Measurements from ENCODE around the gene RSF1. TPM values are rescaled to one million over a fixed set of nuclear protein-coding genes. Genes with fewer than 3 reads are reported as not detected.

Gene RSF1
- total and polyA plus RNA-seq, 5 donors from 2014 or later: 26.7 to 107 (median 33.0) TPM

GRCh38 chr11:77789061-77789730 is 31.3 kb downstream of the RSF1 start:
- no peaks in the 10 kb centered on the region for H3K27me3 Mint-ChIP-seq
- H3K9me3 Mint-ChIP-seq: peaks cover 0 to 4% (median 2%) of the 10 kb centered on the region in 7 donors
- peaks cover 44 to 88% (median 58%) of the 10 kb centered on the region in 4 donors for H3K4me1 Mint-ChIP-seq
- Histone ChIP-seq H3K4me1 (ENCODE audit: control insufficient read depth, insufficient read depth, low read length, poor library complexity, severe bottlenecking) (peaks cover 24% of the 10 kb centered on the region), H3K4me3 (ENCODE audit: low read depth, low read length) (no peak overlapping the region), H3K27me3 (ENCODE audit: control insufficient read depth, insufficient read depth, low read length) (no peaks in the 10 kb centered on the region), H3K9me3 (ENCODE audit: control insufficient read depth in 2 of 2, low read length in 2 of 2) (no peaks in the 10 kb centered on the region), H3K36me3 (ENCODE audit: control insufficient read depth, insufficient read depth, low read length) (peaks cover 10% of the 10 kb centered on the region), H3K27ac (ENCODE audit: insufficient read depth, low read length, poor library complexity, severe bottlenecking) (no peak overlapping the region)
- peak overlapping the region in 2 of 3 donors; percentile 32 to 85 for H3K27ac Mint-ChIP-seq
- ATAC-seq (ENCODE audit: low read depth in 2 of 2) (no peak), DNase-seq (no peak)
- peak overlapping the region in 3 of 4 donors; percentile 3 to 55 (median 52) for H3K4me3 Mint-ChIP-seq
- H3K36me3 Mint-ChIP-seq: peaks cover 35% of the 10 kb centered on the region

- H3K4me1 Mint-ChIP-seq: peaks cover 35 to 78% (median 39%) of the 10 kb centered on the region in 4 donors
- no peak for ATAC-seq (ENCODE audit: low read depth in 2 of 2)
- no peak overlapping the region for H3K4me3 ChIP-seq (ENCODE audit: low read depth, low read length)
- no peak for DNase-seq
- no peaks in the 10 kb centered on the region for H3K9me3 Mint-ChIP-seq
- H3K27ac Mint-ChIP-seq: peak overlapping the region in 1 of 3 donors; percentile 46
- H3K4me3 Mint-ChIP-seq: no peak overlapping the region
- H3K27ac ChIP-seq (ENCODE audit: insufficient read depth, low read length, poor library complexity, severe bottlenecking): no peak overlapping the region
- H3K36me3 Mint-ChIP-seq: peaks cover 4% of the 10 kb centered on the region
- no peaks in the 10 kb centered on the region for H3K9me3 ChIP-seq (ENCODE audit: control insufficient read depth in 2 of 2, low read length in 2 of 2)
- peaks cover 24% of the 10 kb centered on the region for H3K4me1 ChIP-seq (ENCODE audit: control insufficient read depth, insufficient read depth, low read length, poor library complexity, severe bottlenecking)
- no peaks in the 10 kb centered on the region for H3K27me3 Mint-ChIP-seq
- no peaks in the 10 kb centered on the region for H3K36me3 ChIP-seq (ENCODE audit: control insufficient read depth, insufficient read depth, low read length)
- no peaks in the 10 kb centered on the region for H3K27me3 ChIP-seq (ENCODE audit: control insufficient read depth, insufficient read depth, low read length)
These were observed 36.0 kb downstream of the RSF1 start for GRCh38 chr11:77784572-77784971.

- H3K4me1 Mint-ChIP-seq: peaks cover 31 to 74% (median 35%) of the 10 kb centered on the region in 4 donors
These were observed 37.5 kb downstream of the RSF1 start for GRCh38 chr11:77783025-77783424.

DNA sequence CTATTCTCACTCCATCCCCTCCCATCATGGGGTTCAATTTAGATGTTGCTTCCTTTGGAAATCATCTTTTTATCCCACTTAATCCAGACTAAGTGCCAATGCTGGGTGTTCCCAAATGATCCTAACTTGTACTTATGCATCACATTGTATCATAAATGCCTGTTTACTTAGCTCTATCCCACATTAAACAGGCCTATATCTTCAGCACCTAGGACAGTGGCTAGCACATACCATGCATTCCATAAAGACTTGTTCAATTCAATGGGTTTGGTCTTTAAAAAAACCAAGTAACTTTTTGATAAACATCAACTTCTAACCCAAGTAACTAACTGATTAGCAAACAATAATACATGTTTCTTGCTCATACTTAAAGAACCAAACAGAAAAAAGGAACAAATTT is 40.6 kb downstream of the RSF1 start:
- no peaks in the 10 kb centered on the region for H3K36me3 Mint-ChIP-seq

More at GRCh38 chr11:77783025-77783424, 37.5 kb downstream of the RSF1 start:
- Mint-ChIP-seq H3K27ac (peak overlapping the region in 1 of 3 donors; percentile 11), H3K4me3 (no peak overlapping the region), H3K9me3 (no peaks in the 10 kb centered on the region), H3K27me3 (no peaks in the 10 kb centered on the region), H3K36me3 (no peaks in the 10 kb centered on the region)
- Histone ChIP-seq H3K4me3 (ENCODE audit: low read depth, low read length) (no peak overlapping the region), H3K4me1 (ENCODE audit: control insufficient read depth, insufficient read depth, low read length, poor library complexity, severe bottlenecking) (peaks cover 11% of the 10 kb centered on the region), H3K9me3 (ENCODE audit: control insufficient read depth in 2 of 2, low read length in 2 of 2) (no peaks in the 10 kb centered on the region), H3K27me3 (ENCODE audit: control insufficient read depth, insufficient read depth, low read length) (no peaks in the 10 kb centered on the region), H3K27ac (ENCODE audit: insufficient read depth, low read length, poor library complexity, severe bottlenecking) (no peak overlapping the region), H3K36me3 (ENCODE audit: control insufficient read depth, insufficient read depth, low read length) (no peaks in the 10 kb centered on the region)
- no peak for DNase-seq
- no peak for ATAC-seq (ENCODE audit: low read depth in 2 of 2)

DNA sequence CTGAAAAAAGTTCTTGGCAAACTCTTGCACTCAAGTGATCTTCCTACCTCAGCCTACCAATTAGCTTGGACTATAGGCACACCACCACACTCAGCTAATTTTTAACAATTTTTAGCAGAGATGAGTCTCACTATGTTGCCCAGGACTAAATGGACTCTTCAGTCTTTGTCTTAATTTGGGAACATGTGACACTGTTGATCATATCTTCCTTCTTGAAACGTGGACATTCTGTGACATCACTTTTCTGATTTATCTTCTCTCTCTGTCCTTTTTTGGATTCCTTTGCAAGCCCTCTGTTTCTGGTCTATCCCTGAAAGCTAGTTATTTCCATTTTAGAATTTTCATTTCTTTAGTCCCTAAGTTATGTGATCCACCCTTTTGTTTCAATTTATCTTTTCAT is 42.0 kb downstream of the RSF1 start:
- no peaks in the 10 kb centered on the region for H3K9me3 Mint-ChIP-seq
- Histone ChIP-seq H3K27ac (ENCODE audit: insufficient read depth, low read length, poor library complexity, severe bottlenecking) (no peak overlapping the region), H3K4me3 (ENCODE audit: low read depth, low read length) (no peak overlapping the region), H3K4me1 (ENCODE audit: control insufficient read depth, insufficient read depth, low read length, poor library complexity, severe bottlenecking) (no peaks in the 10 kb centered on the region), H3K9me3 (ENCODE audit: control insufficient read depth in 2 of 2, low read length in 2 of 2) (no peaks in the 10 kb centered on the region), H3K36me3 (ENCODE audit: control insufficient read depth, insufficient read depth, low read length) (peaks cover 3% of the 10 kb centered on the region), H3K27me3 (ENCODE audit: control insufficient read depth, insufficient read depth, low read length) (no peaks in the 10 kb centered on the region)
- H3K36me3 Mint-ChIP-seq: no peaks in the 10 kb centered on the region
- H3K27me3 Mint-ChIP-seq: no peaks in the 10 kb centered on the region
- DNase-seq: no peak
- peaks cover 29 to 63% (median 36%) of the 10 kb centered on the region in 4 donors for H3K4me1 Mint-ChIP-seq
- no peak for ATAC-seq (ENCODE audit: low read depth in 2 of 2)
- peak overlapping the region in 2 of 3 donors; percentile 64 to 89 for H3K27ac Mint-ChIP-seq
- peak overlapping the region in 1 of 4 donors; percentile 44 for H3K4me3 Mint-ChIP-seq

More for the DNA sequence above, 40.6 kb downstream of the RSF1 start:
- Mint-ChIP-seq H3K4me1 (peaks cover 27 to 68% (median 34%) of the 10 kb centered on the region in 4 donors), H3K27ac (peak overlapping the region in 1 of 3 donors; percentile 64), H3K9me3 (no peaks in the 10 kb centered on the region), H3K4me3 (no peak overlapping the region), H3K27me3 (no peaks in the 10 kb centered on the region)
- no peaks in the 10 kb centered on the region for H3K9me3 ChIP-seq (ENCODE audit: control insufficient read depth in 2 of 2, low read length in 2 of 2)
- H3K4me1 ChIP-seq (ENCODE audit: control insufficient read depth, insufficient read depth, low read length, poor library complexity, severe bottlenecking): no peaks in the 10 kb centered on the region
- DNase-seq (no peak), ATAC-seq (ENCODE audit: low read depth in 2 of 2) (no peak)
- H3K4me3 ChIP-seq (ENCODE audit: low read depth, low read length): no peak overlapping the region
- H3K36me3 ChIP-seq (ENCODE audit: control insufficient read depth, insufficient read depth, low read length): peaks cover 3% of the 10 kb centered on the region
- H3K27me3 ChIP-seq (ENCODE audit: control insufficient read depth, insufficient read depth, low read length): no peaks in the 10 kb centered on the region
- no peak overlapping the region for H3K27ac ChIP-seq (ENCODE audit: insufficient read depth, low read length, poor library complexity, severe bottlenecking)

- Mint-ChIP-seq H3K27me3 (no peaks in the 10 kb centered on the region), H3K4me3 (no peak overlapping the region), H3K4me1 (peaks cover 30 to 63% (median 37%) of the 10 kb centered on the region in 4 donors), H3K9me3 (no peaks in the 10 kb centered on the region), H3K27ac (peak overlapping the region in 1 of 3 donors; percentile 22), H3K36me3 (no peaks in the 10 kb centered on the region)
- no peaks in the 10 kb centered on the region for H3K27me3 ChIP-seq (ENCODE audit: control insufficient read depth, insufficient read depth, low read length)
- H3K36me3 ChIP-seq (ENCODE audit: control insufficient read depth, insufficient read depth, low read length): peaks cover 3% of the 10 kb centered on the region
- no peak for ATAC-seq (ENCODE audit: low read depth in 2 of 2)
- DNase-seq: no peak
- no peak overlapping the region for H3K4me3 ChIP-seq (ENCODE audit: low read depth, low read length)
- H3K4me1 ChIP-seq (ENCODE audit: control insufficient read depth, insufficient read depth, low read length, poor library complexity, severe bottlenecking): no peaks in the 10 kb centered on the region
- H3K9me3 ChIP-seq (ENCODE audit: control insufficient read depth in 2 of 2, low read length in 2 of 2): no peaks in the 10 kb centered on the region
- no peak overlapping the region for H3K27ac ChIP-seq (ENCODE audit: insufficient read depth, low read length, poor library complexity, severe bottlenecking)
These were observed 42.4 kb downstream of the RSF1 start for GRCh38 chr11:77778118-77778517.

- H3K9me3 ChIP-seq (ENCODE audit: control insufficient read depth in 2 of 2, low read length in 2 of 2): no peaks in the 10 kb centered on the region
- Mint-ChIP-seq H3K27me3 (no peaks in the 10 kb centered on the region), H3K27ac (peak overlapping the region in 1 of 3 donors; percentile 63), H3K4me1 (peaks cover 38 to 70% (median 50%) of the 10 kb centered on the region in 4 donors), H3K9me3 (no peaks in the 10 kb centered on the region), H3K36me3 (no peaks in the 10 kb centered on the region), H3K4me3 (no peak overlapping the region)
- peaks cover 3% of the 10 kb centered on the region for H3K36me3 ChIP-seq (ENCODE audit: control insufficient read depth, insufficient read depth, low read length)
- no peak overlapping the region for H3K27ac ChIP-seq (ENCODE audit: insufficient read depth, low read length, poor library complexity, severe bottlenecking)
- no peak for ATAC-seq (ENCODE audit: low read depth in 2 of 2)
- DNase-seq: peak in 2 of 3 donors; percentile 44
- H3K27me3 ChIP-seq (ENCODE audit: control insufficient read depth, insufficient read depth, low read length): no peaks in the 10 kb centered on the region
- H3K4me1 ChIP-seq (ENCODE audit: control insufficient read depth, insufficient read depth, low read length, poor library complexity, severe bottlenecking): peaks cover 8% of the 10 kb centered on the region
- H3K4me3 ChIP-seq (ENCODE audit: low read depth, low read length): no peak overlapping the region
These were observed 44.1 kb downstream of the RSF1 start for GRCh38 chr11:77776455-77776854.

DNA sequence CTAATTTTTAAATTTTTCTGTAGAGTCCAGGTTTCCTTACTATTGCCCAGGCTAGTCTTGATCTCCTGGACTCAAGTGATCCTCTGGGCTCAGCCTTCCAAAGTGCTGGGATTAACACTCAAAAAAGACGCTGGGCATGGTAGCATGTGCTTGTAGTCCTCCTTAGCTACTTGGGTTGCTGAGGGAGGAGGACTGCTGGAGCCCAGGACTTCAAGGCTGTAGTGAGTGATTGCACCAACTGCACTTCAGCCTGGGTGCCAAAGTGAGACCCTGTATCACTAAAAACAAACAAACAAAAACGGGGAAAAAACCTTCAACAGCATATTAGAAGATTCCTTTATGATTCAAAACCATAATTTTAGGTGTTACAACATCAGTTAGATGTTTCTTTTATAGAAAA is 44.6 kb downstream of the RSF1 start:
- no peak overlapping the region for H3K4me3 Mint-ChIP-seq
- no peak overlapping the region for H3K27ac Mint-ChIP-seq
- ATAC-seq (ENCODE audit: low read depth in 2 of 2) (no peak), DNase-seq (no peak)
- H3K36me3 ChIP-seq (ENCODE audit: control insufficient read depth, insufficient read depth, low read length): peaks cover 3% of the 10 kb centered on the region
- H3K4me1 ChIP-seq (ENCODE audit: control insufficient read depth, insufficient read depth, low read length, poor library complexity, severe bottlenecking): peaks cover 13% of the 10 kb centered on the region
- H3K9me3 Mint-ChIP-seq: no peaks in the 10 kb centered on the region
- no peaks in the 10 kb centered on the region for H3K27me3 ChIP-seq (ENCODE audit: control insufficient read depth, insufficient read depth, low read length)
- no peaks in the 10 kb centered on the region for H3K36me3 Mint-ChIP-seq
- no peak overlapping the region for H3K27ac ChIP-seq (ENCODE audit: insufficient read depth, low read length, poor library complexity, severe bottlenecking)
- no peak overlapping the region for H3K4me3 ChIP-seq (ENCODE audit: low read depth, low read length)
- H3K9me3 ChIP-seq (ENCODE audit: control insufficient read depth in 2 of 2, low read length in 2 of 2): no peaks in the 10 kb centered on the region
- no peaks in the 10 kb centered on the region for H3K27me3 Mint-ChIP-seq
- H3K4me1 Mint-ChIP-seq: peaks cover 44 to 71% (median 55%) of the 10 kb centered on the region in 4 donors
